Liver (tissue), 3 donors: Measurements from ENCODE around the gene RPUSD4.

Source experiments
- EGR1 ChIP-seq, 2 donors: IDR thresholded peaks; 2 replicates each; pipeline ENCODE4 v1.6.1; 2016 to 2018; ENCODE audit warnings: antibody characterized with exemption in 2 of 2, low read depth in 2 of 2
- FOXA1 ChIP-seq: IDR thresholded peaks from 2 replicates; pipeline ENCODE4 v1.6.1; 2016; ENCODE audit warnings: antibody characterized with exemption
- FOXA2 ChIP-seq: IDR thresholded peaks from 2 replicates; pipeline ENCODE4 v1.6.1; 2016; ENCODE audit warnings: antibody characterized with exemption
- GABPA ChIP-seq, 2 donors: IDR thresholded peaks in 1 of 2; conservative IDR thresholded peaks in 1 of 2; 2 replicates each; pipeline ENCODE4 v1.6.1; 2016; ENCODE audit warnings: antibody characterized with exemption in 2 of 2, mild to moderate bottlenecking in 1 of 2, moderate library complexity in 1 of 2
- JUND ChIP-seq, 2 donors: IDR thresholded peaks; 2 replicates each; pipeline ENCODE4 v1.6.1; 2016; ENCODE audit warnings: antibody characterized with exemption in 2 of 2
- NR2F2 ChIP-seq: IDR thresholded peaks from 2 replicates; pipeline ENCODE4 v1.6.1; 2016; ENCODE audit warnings: antibody characterized with exemption
- RAD21 ChIP-seq, 2 donors: IDR thresholded peaks; 2 replicates each; pipeline ENCODE4 v1.6.1; 2016; ENCODE audit warnings: antibody characterized with exemption in 2 of 2, mild to moderate bottlenecking in 2 of 2
- TAF1 ChIP-seq: conservative IDR thresholded peaks from 2 replicates; pipeline ENCODE4 v1.6.1; 2016; ENCODE audit warnings: antibody characterized with exemption, mild to moderate bottlenecking
- YY1 ChIP-seq: IDR thresholded peaks from 2 replicates; pipeline ENCODE4 v1.6.1; 2016; ENCODE audit warnings: antibody characterized with exemption, mild to moderate bottlenecking
- TF ChIP-seq, protein P1 (sequence below): IDR thresholded peaks from 2 replicates; pipeline ENCODE4 v1.6.1; 2016; ENCODE audit warnings: antibody characterized with exemption
- TF ChIP-seq, protein P2 (sequence below): fragments of 150-350 bp; IDR thresholded peaks from 2 replicates; pipeline ENCODE4 v1.5.1; 2017; ENCODE audit warnings: improper control_type of control experiment, low read depth, low read length; ENCODE audit not compliant: missing input control
- TF ChIP-seq, protein P3 (sequence below): IDR thresholded peaks from 2 replicates; pipeline ENCODE4 v1.6.1; 2016; ENCODE audit warnings: antibody characterized with exemption, mild to moderate bottlenecking
- TF ChIP-seq, protein P4 (sequence below): IDR thresholded peaks from 2 replicates; pipeline ENCODE4 v1.6.1; 2016; ENCODE audit warnings: antibody characterized with exemption
- TF ChIP-seq, protein P5 (sequence below): IDR thresholded peaks from 2 replicates; pipeline ENCODE4 v1.6.1; 2016; ENCODE audit warnings: antibody characterized with exemption
- donor health status: healthy.
- donor health status: healthy.

DNA sequence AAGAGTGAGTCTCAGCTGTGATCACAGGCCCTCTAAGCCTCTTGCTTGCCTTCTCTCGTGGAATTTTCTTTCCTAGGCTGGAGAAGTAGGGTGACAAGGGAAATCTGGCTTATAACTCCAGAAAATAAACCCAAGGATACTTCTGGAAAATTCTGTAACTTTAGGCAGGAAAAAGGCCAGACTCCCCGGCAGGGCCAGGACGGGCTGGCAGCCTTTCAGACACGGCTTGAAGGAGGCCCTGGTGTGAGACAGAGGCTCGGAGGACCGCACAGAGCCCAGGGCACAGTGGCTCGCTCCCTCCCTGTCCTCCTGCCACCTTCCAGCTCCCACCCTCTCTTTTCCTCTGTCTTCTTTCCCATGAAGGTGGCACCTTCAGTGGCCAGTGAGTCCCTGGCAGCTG is 19.1 kb downstream of the RPUSD4 start:
- TF ChIP-seq, protein P1, sequence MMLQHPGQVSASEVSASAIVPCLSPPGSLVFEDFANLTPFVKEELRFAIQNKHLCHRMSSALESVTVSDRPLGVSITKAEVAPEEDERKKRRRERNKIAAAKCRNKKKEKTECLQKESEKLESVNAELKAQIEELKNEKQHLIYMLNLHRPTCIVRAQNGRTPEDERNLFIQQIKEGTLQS, result no peak
- TF ChIP-seq, protein P2, sequence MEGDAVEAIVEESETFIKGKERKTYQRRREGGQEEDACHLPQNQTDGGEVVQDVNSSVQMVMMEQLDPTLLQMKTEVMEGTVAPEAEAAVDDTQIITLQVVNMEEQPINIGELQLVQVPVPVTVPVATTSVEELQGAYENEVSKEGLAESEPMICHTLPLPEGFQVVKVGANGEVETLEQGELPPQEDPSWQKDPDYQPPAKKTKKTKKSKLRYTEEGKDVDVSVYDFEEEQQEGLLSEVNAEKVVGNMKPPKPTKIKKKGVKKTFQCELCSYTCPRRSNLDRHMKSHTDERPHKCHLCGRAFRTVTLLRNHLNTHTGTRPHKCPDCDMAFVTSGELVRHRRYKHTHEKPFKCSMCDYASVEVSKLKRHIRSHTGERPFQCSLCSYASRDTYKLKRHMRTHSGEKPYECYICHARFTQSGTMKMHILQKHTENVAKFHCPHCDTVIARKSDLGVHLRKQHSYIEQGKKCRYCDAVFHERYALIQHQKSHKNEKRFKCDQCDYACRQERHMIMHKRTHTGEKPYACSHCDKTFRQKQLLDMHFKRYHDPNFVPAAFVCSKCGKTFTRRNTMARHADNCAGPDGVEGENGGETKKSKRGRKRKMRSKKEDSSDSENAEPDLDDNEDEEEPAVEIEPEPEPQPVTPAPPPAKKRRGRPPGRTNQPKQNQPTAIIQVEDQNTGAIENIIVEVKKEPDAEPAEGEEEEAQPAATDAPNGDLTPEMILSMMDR, result no peak
- no peak for TF ChIP-seq YY1
- TF ChIP-seq, protein P3, sequence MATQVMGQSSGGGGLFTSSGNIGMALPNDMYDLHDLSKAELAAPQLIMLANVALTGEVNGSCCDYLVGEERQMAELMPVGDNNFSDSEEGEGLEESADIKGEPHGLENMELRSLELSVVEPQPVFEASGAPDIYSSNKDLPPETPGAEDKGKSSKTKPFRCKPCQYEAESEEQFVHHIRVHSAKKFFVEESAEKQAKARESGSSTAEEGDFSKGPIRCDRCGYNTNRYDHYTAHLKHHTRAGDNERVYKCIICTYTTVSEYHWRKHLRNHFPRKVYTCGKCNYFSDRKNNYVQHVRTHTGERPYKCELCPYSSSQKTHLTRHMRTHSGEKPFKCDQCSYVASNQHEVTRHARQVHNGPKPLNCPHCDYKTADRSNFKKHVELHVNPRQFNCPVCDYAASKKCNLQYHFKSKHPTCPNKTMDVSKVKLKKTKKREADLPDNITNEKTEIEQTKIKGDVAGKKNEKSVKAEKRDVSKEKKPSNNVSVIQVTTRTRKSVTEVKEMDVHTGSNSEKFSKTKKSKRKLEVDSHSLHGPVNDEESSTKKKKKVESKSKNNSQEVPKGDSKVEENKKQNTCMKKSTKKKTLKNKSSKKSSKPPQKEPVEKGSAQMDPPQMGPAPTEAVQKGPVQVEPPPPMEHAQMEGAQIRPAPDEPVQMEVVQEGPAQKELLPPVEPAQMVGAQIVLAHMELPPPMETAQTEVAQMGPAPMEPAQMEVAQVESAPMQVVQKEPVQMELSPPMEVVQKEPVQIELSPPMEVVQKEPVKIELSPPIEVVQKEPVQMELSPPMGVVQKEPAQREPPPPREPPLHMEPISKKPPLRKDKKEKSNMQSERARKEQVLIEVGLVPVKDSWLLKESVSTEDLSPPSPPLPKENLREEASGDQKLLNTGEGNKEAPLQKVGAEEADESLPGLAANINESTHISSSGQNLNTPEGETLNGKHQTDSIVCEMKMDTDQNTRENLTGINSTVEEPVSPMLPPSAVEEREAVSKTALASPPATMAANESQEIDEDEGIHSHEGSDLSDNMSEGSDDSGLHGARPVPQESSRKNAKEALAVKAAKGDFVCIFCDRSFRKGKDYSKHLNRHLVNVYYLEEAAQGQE, result no peak
- TF ChIP-seq RAD21 (IDR thresholded peaks at IDR 0.05), result no peak
- TF ChIP-seq, protein P4, sequence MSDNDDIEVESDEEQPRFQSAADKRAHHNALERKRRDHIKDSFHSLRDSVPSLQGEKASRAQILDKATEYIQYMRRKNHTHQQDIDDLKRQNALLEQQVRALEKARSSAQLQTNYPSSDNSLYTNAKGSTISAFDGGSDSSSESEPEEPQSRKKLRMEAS, result no peak
- TF ChIP-seq FOXA1, result no peak
- TF ChIP-seq JUND (IDR thresholded peaks at IDR 0.05), result no peak
- TF ChIP-seq EGR1 (IDR thresholded peaks at IDR 0.05; ENCODE audit: low read depth in 2 of 2), result no peak
- no peak for TF ChIP-seq GABPA (IDR thresholded peaks at IDR 0.05 in 1 of 2, conservative IDR thresholded peaks at IDR 0.05 in 1 of 2)
- no peak for TF ChIP-seq FOXA2
- TF ChIP-seq TAF1, result no peak
- TF ChIP-seq NR2F2, result no peak
- TF ChIP-seq, protein P5, sequence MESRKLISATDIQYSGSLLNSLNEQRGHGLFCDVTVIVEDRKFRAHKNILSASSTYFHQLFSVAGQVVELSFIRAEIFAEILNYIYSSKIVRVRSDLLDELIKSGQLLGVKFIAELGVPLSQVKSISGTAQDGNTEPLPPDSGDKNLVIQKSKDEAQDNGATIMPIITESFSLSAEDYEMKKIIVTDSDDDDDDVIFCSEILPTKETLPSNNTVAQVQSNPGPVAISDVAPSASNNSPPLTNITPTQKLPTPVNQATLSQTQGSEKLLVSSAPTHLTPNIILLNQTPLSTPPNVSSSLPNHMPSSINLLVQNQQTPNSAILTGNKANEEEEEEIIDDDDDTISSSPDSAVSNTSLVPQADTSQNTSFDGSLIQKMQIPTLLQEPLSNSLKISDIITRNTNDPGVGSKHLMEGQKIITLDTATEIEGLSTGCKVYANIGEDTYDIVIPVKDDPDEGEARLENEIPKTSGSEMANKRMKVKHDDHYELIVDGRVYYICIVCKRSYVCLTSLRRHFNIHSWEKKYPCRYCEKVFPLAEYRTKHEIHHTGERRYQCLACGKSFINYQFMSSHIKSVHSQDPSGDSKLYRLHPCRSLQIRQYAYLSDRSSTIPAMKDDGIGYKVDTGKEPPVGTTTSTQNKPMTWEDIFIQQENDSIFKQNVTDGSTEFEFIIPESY, result no peak
